HepG2 (cell line): ENCODE results near the gene TOX2. TPM values are rescaled to one million over a fixed set of nuclear protein-coding genes. Genes with fewer than 3 reads are reported as not detected.

ENCODE experiments used
- CENPT ChIP-seq: sonication (generic); formaldehyde crosslinking; IDR thresholded peaks from 2 replicates; pipeline ENCODE4 v1.8.0; 2022; ENCODE audit warnings: low read depth, mild to moderate bottlenecking, moderate library complexity, missing genetic modification reagents
- KLF13 ChIP-seq: sonication (generic); formaldehyde crosslinking; IDR thresholded peaks from 2 replicates; pipeline ENCODE4 v1.4.0; 2020; ENCODE audit warnings: mild to moderate bottlenecking, missing genetic modification reagents
- MIXL1 ChIP-seq: IDR thresholded peaks from 2 replicates; pipeline ENCODE4 v1.6.1; 2016
- SAFB2 ChIP-seq: sonication (generic); formaldehyde crosslinking; IDR thresholded peaks from 2 replicates; pipeline ENCODE4 v1.5.1; 2020; ENCODE audit warnings: missing genetic modification reagents, low read depth, mild to moderate bottlenecking, borderline replicate concordance
- SRSF9 ChIP-seq: fragments of 200-400 bp; formaldehyde crosslinking; IDR thresholded peaks from 2 replicates; pipeline ENCODE4 v1.6.1; 2018; ENCODE audit warnings: borderline replicate concordance, mild to moderate bottlenecking, low read depth, low read length; ENCODE audit not compliant: insufficient read depth, poor library complexity, severe bottlenecking
- ZNF142 ChIP-seq: sonication (generic); formaldehyde crosslinking; IDR thresholded peaks from 2 replicates; pipeline ENCODE4 v1.4.0; 2020; ENCODE audit warnings: missing genetic modification reagents
- ZNF260 ChIP-seq: sonication (generic); formaldehyde crosslinking; IDR thresholded peaks from 2 replicates; pipeline ENCODE4 v1.4.0; 2020; ENCODE audit warnings: missing genetic modification reagents, low read depth, mild to moderate bottlenecking, borderline replicate concordance
- ZNF275 ChIP-seq: sonication (generic); formaldehyde crosslinking; IDR thresholded peaks from 2 replicates; pipeline ENCODE4 v1.8.0; 2022; ENCODE audit warnings: missing genetic modification reagents, mild to moderate bottlenecking, inconsistent platforms, borderline replicate concordance
- ZNF318 ChIP-seq: sonication (generic); formaldehyde crosslinking; IDR thresholded peaks from 2 replicates; pipeline ENCODE4 v1.4.0; 2020; ENCODE audit warnings: mild to moderate bottlenecking, missing genetic modification reagents
- ZNF432 ChIP-seq: sonication (generic); formaldehyde crosslinking; IDR thresholded peaks from 2 replicates; pipeline ENCODE4 v1.5.0; 2020; ENCODE audit warnings: missing genetic modification reagents, mild to moderate bottlenecking, borderline replicate concordance
- polyA plus RNA-seq, 8 experiments: library from polyadenylated mRNA; depleted of rRNA in 3 of 8; stranded (reverse) in 7 of 8; unstranded in 1 of 8; fragments of >200 nt; fragmentation: Illumina TruSeq in 4 of 8; extraction: Trizol in 4 of 8; gene quantifications; 2 replicates each; pipeline versions ENCODE4 v1.2.1 to v1.2.3, GENCODE V29; 2011 to 2016; ENCODE audit warnings: low read depth in 4 of 8, missing spikeins in 1 of 8, mixed read lengths in 1 of 8; ENCODE audit not compliant: insufficient read depth in 1 of 8
- total RNA-seq, 5 experiments: library from RNA; depleted of rRNA; stranded (reverse); fragments of >200 nt; fragmentation: Illumina TruSeq; extraction: Trizol; gene quantifications; 2 replicates each; pipeline ENCODE4 v1.2.3, GENCODE V29; 2016; ENCODE audit warnings: low read depth in 1 of 5

The TOX2 gene
- total and polyA plus RNA-seq, 2 of the 13 experiments (the other 11 are each of a cell fraction or from before 2014, with no cell fraction given) = not detected

- TF ChIP-seq ZNF142 (CRISPR knock-in tag) (no peak), SAFB2 (CRISPR knock-in tag) (no peak), ZNF275 (no peak), ZNF432 (CRISPR knock-in tag) (no peak), SRSF9 (no peak), ZNF260 (CRISPR knock-in tag) (no peak), KLF13 (CRISPR knock-in tag) (no peak), CENPT (CRISPR knock-in tag) (no peak), ZNF318 (CRISPR knock-in tag) (no peak), MIXL1 (CRISPR knock-in tag) (peak; percentile 81)
These were observed 44.6 kb downstream of the TOX2 start (continued) for GRCh38 chr20:43959079-43959919.
